SKM-1 treated with dmso at 0.1 percent for 144 hours (cell line): ENCODE measurements around the gene STK35.
"Not testable (repeated sequence)": the region's sequence is repeated elsewhere in the genome, so short reads cannot be mapped to it uniquely, and the experiment has no call there.

Experiments
- DNase-seq: peaks from one replicate; lab custom pipeline; 2025; ENCODE audit not compliant: unreplicated experiment; lab: John Stamatoyannopoulos, UW

The STK35 gene

GRCh38 chr20:2179949-2180348 is 78.3 kb downstream of the STK35 start:
- no peak for DNase-seq

- no peak for DNase-seq
These were observed 81.8 kb downstream of the STK35 start for GRCh38 chr20:2183381-2183780.

- DNase-seq = not testable (repeated sequence)
These were observed 83.3 kb downstream of the STK35 start for GRCh38 chr20:2184933-2185332.

- no peak for DNase-seq
These were observed 94.0 kb downstream of the STK35 start for GRCh38 chr20:2195614-2196013.

GRCh38 chr20:2197166-2197565 is 95.5 kb downstream of the STK35 start:
- no peak for DNase-seq
